Measurements from ENCODE around the gene CPA4.

The CPA4 gene

GRCh38 chr7:130303127-130303526 lies 10.2 kb downstream of the CPA4 start:
- FAIRE-seq = no peak
- DNase-seq (ENCODE audit: insufficient read length, low spot score) = no peak
- TF ChIP-seq, protein P1, sequence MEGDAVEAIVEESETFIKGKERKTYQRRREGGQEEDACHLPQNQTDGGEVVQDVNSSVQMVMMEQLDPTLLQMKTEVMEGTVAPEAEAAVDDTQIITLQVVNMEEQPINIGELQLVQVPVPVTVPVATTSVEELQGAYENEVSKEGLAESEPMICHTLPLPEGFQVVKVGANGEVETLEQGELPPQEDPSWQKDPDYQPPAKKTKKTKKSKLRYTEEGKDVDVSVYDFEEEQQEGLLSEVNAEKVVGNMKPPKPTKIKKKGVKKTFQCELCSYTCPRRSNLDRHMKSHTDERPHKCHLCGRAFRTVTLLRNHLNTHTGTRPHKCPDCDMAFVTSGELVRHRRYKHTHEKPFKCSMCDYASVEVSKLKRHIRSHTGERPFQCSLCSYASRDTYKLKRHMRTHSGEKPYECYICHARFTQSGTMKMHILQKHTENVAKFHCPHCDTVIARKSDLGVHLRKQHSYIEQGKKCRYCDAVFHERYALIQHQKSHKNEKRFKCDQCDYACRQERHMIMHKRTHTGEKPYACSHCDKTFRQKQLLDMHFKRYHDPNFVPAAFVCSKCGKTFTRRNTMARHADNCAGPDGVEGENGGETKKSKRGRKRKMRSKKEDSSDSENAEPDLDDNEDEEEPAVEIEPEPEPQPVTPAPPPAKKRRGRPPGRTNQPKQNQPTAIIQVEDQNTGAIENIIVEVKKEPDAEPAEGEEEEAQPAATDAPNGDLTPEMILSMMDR (IDR thresholded peaks at IDR 0.05; ENCODE audit: insufficient read depth, missing control alignments) = no peak

DNA sequence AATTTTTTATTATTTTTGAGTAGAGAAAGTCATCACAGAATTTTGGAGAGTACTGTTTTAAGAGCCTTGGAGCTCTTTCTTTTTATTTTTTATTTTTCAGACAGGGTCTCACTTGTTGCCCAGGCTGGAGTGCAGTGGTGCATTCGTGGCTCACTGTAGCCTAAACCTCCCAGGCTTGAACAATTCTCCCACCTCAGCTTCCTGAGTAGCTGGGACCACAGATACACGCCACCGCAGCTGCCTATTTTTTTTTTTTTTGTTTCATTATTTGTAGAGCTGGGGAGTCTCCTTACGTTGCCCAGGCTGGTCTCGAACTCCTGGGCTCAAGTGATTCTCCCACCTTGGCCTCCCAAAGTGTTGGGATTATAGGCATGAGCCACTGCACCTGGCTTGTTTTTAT lies 10.6 kb downstream of the CPA4 start:
- TF ChIP-seq, protein P1 (IDR thresholded peaks at IDR 0.05; ENCODE audit: insufficient read depth, missing control alignments) = no peak
- no peak for DNase-seq (ENCODE audit: insufficient read length, low spot score)
- no peak for FAIRE-seq

GRCh38 chr7:130303982-130304381 lies 11.0 kb downstream of the CPA4 start:
- TF ChIP-seq, protein P1 (IDR thresholded peaks at IDR 0.05; ENCODE audit: insufficient read depth, missing control alignments) = no peak
- no peak for FAIRE-seq
- no peak for DNase-seq (ENCODE audit: insufficient read length, low spot score)

- no peak for FAIRE-seq
- no peak for DNase-seq (ENCODE audit: insufficient read length, low spot score)
These were observed 11.9 kb downstream of the CPA4 start for GRCh38 chr7:130304878-130305277.

GRCh38 chr7:130305433-130306042 lies 12.6 kb downstream of the CPA4 start:
- FAIRE-seq (no peak), DNase-seq (ENCODE audit: insufficient read length, low spot score) (no peak)
- TF ChIP-seq, protein P1 (IDR thresholded peaks at IDR 0.05; ENCODE audit: insufficient read depth, missing control alignments) = no peak

More at GRCh38 chr7:130304878-130305277, 11.9 kb downstream of the CPA4 start:
- TF ChIP-seq, protein P1 (IDR thresholded peaks at IDR 0.05; ENCODE audit: insufficient read depth, missing control alignments) = no peak

- DNase-seq (ENCODE audit: insufficient read length, low spot score) = no peak
- TF ChIP-seq, protein P1 (IDR thresholded peaks at IDR 0.05; ENCODE audit: insufficient read depth, missing control alignments) = no peak
- FAIRE-seq = no peak
These were observed 17.0 kb downstream of the CPA4 start for GRCh38 chr7:130309986-130310385.

DNA sequence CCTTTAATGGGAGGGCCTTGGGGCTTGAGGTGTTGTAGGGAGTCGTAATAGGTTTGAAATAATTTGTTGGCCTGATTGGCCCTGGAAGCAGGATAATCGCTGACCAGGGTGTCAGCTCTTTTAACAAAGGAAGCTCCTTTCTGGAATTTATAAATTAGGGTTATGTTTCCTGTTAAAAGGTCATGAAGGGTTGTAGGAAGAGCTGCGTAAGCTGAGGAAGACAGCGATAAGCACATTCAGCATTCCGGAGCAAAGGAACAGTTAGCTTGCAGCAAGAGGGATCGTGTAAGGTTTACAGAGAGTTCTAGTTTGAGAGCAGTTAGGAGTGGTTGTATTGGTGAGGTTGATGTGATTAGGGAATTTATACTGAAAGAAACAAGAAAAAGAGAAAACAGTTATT lies 21.3 kb downstream of the CPA4 start:
- TF ChIP-seq, protein P1 (IDR thresholded peaks at IDR 0.05; ENCODE audit: insufficient read depth, missing control alignments) = no peak
- no peak for FAIRE-seq

More for the DNA sequence above, 21.3 kb downstream of the CPA4 start:
- no peak for DNase-seq (ENCODE audit: insufficient read length, low spot score)

Measured in D721Med (cell line).